GM13977 (cell line): ENCODE results near the gene CAMTA2.

Experiments
- DNase-seq: peaks from one replicate; pipeline ENCODE4 v3.0.0; 2012; ENCODE audit warnings: low spot score
- in situ Hi-C: fragments of 300-500 bp; cut with MboI; formaldehyde crosslinking; loops from one replicate; pipeline ENCODE4 v1.12.0; 2022; ENCODE audit warnings: low sequenced_read_pairs, low pct_unique_long_range_greater_than_20kb, mixed read lengths, inconsistent platforms; ENCODE audit not compliant: unreplicated experiment
- TF ChIP-seq, protein P1 (sequence below): IDR thresholded peaks from 2 replicates; pipeline ENCODE4 v1.5.1; 2012; ENCODE audit warnings: mild to moderate bottlenecking, control low read depth; ENCODE audit not compliant: insufficient read depth; ENCODE audit errors: extremely low read depth, missing control alignments

CAMTA2 gene

DNA sequence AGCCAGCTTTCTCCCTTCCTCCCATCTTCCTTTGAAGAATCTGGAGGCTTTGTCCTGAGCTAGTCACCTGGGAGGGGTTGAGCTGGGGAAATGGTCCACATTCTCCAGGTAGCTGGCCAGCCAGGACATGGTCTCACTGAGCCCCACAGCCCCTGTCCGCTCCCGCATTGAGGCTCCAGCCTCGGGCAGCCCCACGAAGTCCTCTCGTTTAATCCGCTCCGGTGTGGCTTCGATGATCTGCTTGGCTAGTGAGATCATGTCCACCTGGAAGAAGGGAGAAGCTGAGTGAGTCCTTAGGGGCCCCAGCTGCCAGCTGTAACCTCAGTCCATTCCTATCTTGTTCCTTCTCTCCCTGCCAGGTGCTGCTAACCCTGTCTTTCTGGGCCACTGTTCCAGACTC, 17.2 kb downstream of the CAMTA2 start:
- TF ChIP-seq, protein P1, sequence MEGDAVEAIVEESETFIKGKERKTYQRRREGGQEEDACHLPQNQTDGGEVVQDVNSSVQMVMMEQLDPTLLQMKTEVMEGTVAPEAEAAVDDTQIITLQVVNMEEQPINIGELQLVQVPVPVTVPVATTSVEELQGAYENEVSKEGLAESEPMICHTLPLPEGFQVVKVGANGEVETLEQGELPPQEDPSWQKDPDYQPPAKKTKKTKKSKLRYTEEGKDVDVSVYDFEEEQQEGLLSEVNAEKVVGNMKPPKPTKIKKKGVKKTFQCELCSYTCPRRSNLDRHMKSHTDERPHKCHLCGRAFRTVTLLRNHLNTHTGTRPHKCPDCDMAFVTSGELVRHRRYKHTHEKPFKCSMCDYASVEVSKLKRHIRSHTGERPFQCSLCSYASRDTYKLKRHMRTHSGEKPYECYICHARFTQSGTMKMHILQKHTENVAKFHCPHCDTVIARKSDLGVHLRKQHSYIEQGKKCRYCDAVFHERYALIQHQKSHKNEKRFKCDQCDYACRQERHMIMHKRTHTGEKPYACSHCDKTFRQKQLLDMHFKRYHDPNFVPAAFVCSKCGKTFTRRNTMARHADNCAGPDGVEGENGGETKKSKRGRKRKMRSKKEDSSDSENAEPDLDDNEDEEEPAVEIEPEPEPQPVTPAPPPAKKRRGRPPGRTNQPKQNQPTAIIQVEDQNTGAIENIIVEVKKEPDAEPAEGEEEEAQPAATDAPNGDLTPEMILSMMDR = no peak
- DNase-seq = no peak
- in situ Hi-C loops = no loop called here

DNA sequence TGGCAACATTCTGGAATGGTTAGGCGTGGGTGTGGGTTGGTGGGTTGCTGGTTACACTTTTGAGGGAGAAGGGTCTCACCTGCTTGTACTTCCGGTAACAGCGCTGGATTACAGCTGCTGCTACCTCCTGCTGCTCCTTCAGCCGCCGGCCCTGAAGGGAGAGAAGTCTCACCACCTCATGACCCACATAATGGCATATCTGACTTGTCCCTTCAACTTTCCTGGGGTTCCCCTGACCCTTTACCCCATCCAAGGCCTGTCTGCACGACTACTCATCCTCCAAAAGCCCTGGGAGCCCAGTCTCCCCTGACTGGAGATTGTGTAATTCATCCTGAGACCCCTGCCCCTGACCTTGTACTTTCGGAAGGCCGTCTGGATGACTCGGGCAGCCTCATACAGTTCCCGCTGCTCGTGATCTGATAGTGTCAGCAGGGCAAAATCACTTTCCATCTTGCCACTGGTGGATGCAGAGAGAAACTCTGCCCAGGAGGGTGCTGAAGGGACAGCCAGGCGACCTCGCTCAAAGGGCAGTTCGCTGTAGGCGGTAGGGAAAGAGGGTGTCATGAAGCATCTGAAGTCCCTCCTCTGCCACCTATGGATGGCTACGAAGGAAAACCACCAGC, 17.8 kb downstream of the CAMTA2 start:
- DNase-seq = no peak
- TF ChIP-seq, protein P1 = no peak
- in situ Hi-C loops = loop anchor here (10.0 kb wide), 1 partner anchor 95 kb away; no protein-coding TSS in a partner anchor

DNA sequence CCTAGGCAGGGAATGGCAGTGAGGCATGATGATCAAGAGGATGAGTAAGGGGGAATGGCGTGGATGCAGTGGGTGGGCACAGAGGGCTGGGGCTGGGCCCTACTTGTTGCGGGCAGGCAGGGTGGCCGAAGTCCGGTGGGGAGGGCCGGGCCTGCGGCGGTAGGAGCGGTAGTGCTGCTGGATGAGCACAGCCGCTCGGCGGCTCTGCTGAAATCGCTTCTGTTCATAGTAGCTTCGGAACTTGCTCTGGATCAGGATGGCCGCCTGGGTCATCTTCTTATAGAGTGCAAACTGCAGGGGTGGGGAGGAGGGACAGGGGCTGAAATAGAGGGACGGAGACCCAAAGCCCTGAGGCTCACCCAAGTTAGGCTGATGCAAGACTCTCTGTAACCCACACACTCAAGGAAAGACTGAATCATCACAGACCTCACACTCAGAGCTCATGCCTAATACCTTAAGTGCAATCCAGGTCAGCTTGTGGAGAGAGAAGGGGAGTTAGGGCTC, 18.4 kb downstream of the CAMTA2 start:
- in situ Hi-C loops = loop anchor here (10.0 kb wide), 1 partner anchor 96 kb away; no protein-coding TSS in a partner anchor
- TF ChIP-seq, protein P1 = no peak
- DNase-seq = no peak

DNA sequence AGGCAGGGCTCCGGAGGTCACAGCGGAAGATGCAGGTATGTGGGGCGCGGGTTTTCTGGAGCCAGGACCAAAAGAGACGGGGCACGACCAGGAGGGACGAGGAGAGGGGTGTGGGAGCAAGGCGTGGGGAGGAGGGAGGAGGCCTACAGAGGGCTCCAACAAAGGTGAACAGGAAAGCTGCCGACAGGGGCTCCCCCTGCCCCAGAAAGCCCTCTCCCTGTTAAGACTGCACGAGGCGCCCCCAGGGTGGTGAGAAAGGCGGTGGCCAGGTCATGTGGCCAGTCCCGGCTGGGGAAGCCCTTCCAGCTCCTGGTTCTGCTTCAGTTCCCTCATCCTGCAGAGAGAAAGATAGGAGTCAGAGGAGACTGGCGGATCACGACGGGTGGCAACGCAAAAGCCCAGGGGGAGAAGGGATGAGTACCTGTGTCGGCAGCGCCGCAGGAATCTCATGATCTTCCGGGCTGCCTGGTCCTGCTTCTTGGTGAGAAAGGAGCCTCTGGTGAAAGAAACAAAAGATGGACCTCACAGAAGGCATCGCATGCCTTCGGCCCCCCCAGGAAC, 18.9 kb downstream of the CAMTA2 start:
- DNase-seq = peak; percentile 40
- in situ Hi-C loops = loop anchor here (10.0 kb wide), 1 partner anchor 96 kb away; no protein-coding TSS in a partner anchor
- TF ChIP-seq, protein P1 = no peak

DNA sequence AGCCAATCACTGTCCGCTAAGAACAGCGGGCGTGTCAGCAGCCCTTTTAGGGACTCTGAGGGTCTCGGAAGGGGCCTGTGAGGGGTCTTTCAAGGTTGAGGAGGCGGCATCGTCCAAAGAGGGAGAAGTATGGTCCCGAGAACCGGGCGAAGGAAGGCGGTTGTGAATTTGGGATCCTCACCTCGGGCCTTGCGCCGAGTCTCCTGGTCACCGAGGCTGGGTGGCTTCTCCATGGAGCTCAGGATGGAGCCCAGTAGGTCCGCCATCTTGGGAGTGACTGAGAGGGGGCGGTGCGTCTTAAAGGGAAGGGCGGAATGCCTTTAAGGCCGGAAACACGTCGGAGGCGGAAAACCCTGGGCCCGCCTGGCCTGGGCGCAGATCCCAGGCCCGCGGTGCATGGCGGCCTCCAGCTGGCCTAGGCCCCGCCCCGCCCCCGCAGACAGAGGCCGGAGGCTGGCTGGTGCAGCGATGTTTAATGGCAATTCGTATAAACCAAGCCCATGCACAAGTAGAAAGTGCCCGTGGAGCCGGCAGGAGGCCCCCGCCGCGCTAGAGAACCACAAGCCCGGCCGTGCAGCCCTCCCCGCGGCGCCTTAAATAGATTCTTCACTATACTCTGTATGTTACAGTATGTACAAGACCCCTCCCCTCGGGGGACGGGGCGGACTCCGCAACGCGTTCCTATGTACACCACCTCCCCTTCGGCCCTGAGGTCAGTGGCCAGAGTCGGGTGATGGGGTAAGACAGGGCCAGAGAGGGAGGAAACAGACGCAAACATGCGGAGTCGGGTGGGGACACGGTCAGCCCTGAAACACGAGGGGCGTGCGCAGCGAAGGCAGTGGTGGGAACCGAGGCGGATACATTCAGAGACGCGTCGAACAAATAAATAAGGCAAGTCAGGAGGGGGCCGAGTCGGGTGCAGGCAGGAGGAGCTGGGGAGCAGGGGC, 19.7 kb downstream of the CAMTA2 start, which contains the start of gene SPAG7:
SPAG7 (minus strand) TSS at position 279 of the 947 bp plus-strand sequence; CDS start at position 266, 13 bp downstream.
- DNase-seq = peak; percentile 97
- in situ Hi-C loops = loop anchor here (10.0 kb wide), 1 partner anchor 97 kb away; no protein-coding TSS in a partner anchor
- TF ChIP-seq, protein P1 = no peak
